Measurements from ENCODE around the gene POLR1G. TPM values are rescaled to one million over a fixed set of nuclear protein-coding genes. Genes with fewer than 3 reads are reported as not detected.
A peak's percentile ranks its signal among the peaks of the same experiment; 100 is the strongest.
"Not testable (repeated sequence)": the region's sequence is repeated elsewhere in the genome, so short reads cannot be mapped to it uniquely, and the experiment has no call there.

POLR1G gene
- polyA plus RNA-seq, 10 donors, result 3.0 to 6.2 (median 4.3) TPM

- no peak for DNase-seq
Measured at GRCh38 chr19:45395821-45396617, 10.4 kb upstream of the POLR1G start.

GRCh38 chr19:45400192-45400591 lies 6.3 kb upstream of the POLR1G start:
- DNase-seq, result no peak

GRCh38 chr19:45401815-45402214 lies 4.6 kb upstream of the POLR1G start:
- DNase-seq, result no peak

GRCh38 chr19:45402298-45403061 lies 4.0 kb upstream of the POLR1G start:
- DNase-seq, result peak in 2 of 3 donors; percentile 25 to 42

- DNase-seq, result no peak
Measured at GRCh38 chr19:45403272-45403671, 3.2 kb upstream of the POLR1G start.

- DNase-seq, result no peak
Measured at GRCh38 chr19:45403781-45404556, 2.5 kb upstream of the POLR1G start.

- DNase-seq, result peak in 1 of 3 donors; percentile 55
Measured at GRCh38 chr19:45404557-45405434, 1.6 kb upstream of the POLR1G start, which contains the start of gene PPP1R13L. PPP1R13L (minus strand) TSS chr19:45405069; CDS start chr19:45398318, 6,751 bp downstream.

- DNase-seq, result peak; percentile 82 to 91 (median 88)
Measured at GRCh38 chr19:45405435-45406225, 814 bp upstream of the POLR1G start.

GRCh38 chr19:45407091-45407375 lies 589 bp downstream of the POLR1G start:
- no peak for DNase-seq

GRCh38 chr19:45407585-45407984 lies 1.1 kb downstream of the POLR1G start:
- not testable (repeated sequence) for DNase-seq

GRCh38 chr19:45408121-45408520 lies 1.7 kb downstream of the POLR1G start:
- DNase-seq, result no peak

GRCh38 chr19:45408830-45409556 lies 2.5 kb downstream of the POLR1G start:
- DNase-seq, result no peak

- no peak for DNase-seq
Measured at GRCh38 chr19:45409557-45409920, 3.1 kb downstream of the POLR1G start.

- not testable (repeated sequence) for DNase-seq
Measured at GRCh38 chr19:45410330-45410729, 3.9 kb downstream of the POLR1G start.

- DNase-seq, result no peak
Measured at GRCh38 chr19:45413497-45413896, 7.1 kb downstream of the POLR1G start.

GRCh38 chr19:45414468-45414867 lies 8.0 kb downstream of the POLR1G start:
- DNase-seq, result no peak

GRCh38 chr19:45417151-45417550 lies 10.7 kb downstream of the POLR1G start:
- DNase-seq, result no peak

GRCh38 chr19:45418802-45419201 lies 12.4 kb downstream of the POLR1G start:
- no peak for DNase-seq

GRCh38 chr19:45419396-45419795 lies 13.0 kb downstream of the POLR1G start:
- DNase-seq, result peak; percentile 40 to 55 (median 47)

- no peak for DNase-seq
Measured at GRCh38 chr19:45419895-45420294, 13.5 kb downstream of the POLR1G start.
